ENCODE results near the gene CAMK4.

Gene CAMK4

GRCh38 chr5:111374380-111374779 is 150.2 kb downstream of the CAMK4 start:
- no peaks in the 10 kb centered on the region for H3K4me1 ChIP-seq (ENCODE audit: control insufficient read depth, insufficient read depth, low read length)
- no peak overlapping the region for H3K4me3 ChIP-seq (ENCODE audit: low read depth, low read length)
- POLR2A ChIA-PET, result no interaction called here
- no peak for TF ChIP-seq WT1 (tag by site-specific recombination; IDR thresholded peaks at IDR 0.05)
- TF ChIP-seq PRDM1 (tag by site-specific recombination; IDR thresholded peaks at IDR 0.05), result no peak
- no peak for TF ChIP-seq ZNF830 (tag by site-specific recombination; IDR thresholded peaks at IDR 0.05; ENCODE audit: low read depth)
- no peak for TF ChIP-seq ZNF548 (tag by site-specific recombination; IDR thresholded peaks at IDR 0.05)
- TF ChIP-seq ZNF549 (tag by site-specific recombination; IDR thresholded peaks at IDR 0.05), result no peak
- TF ChIP-seq ZNF677 (tag by site-specific recombination; IDR thresholded peaks at IDR 0.05), result no peak
- no peak for TF ChIP-seq SCRT2 (tag by site-specific recombination; IDR thresholded peaks at IDR 0.05)
- TF ChIP-seq ZNF433 (tag by site-specific recombination; IDR thresholded peaks at IDR 0.05; ENCODE audit: low read depth), result no peak
- no peak for TF ChIP-seq ZNF488 (tag by site-specific recombination; IDR thresholded peaks at IDR 0.05)
- TF ChIP-seq ZNF585B (tag by site-specific recombination; IDR thresholded peaks at IDR 0.05), result no peak
- no peak for TF ChIP-seq ZNF292 (tag by site-specific recombination; IDR thresholded peaks at IDR 0.05; ENCODE audit: borderline replicate concordance, low read depth)
- no peak for TF ChIP-seq ZNF10 (tag by site-specific recombination; IDR thresholded peaks at IDR 0.05)
- no peak for TF ChIP-seq ZBTB8A (tag by site-specific recombination; IDR thresholded peaks at IDR 0.05)
- no peak for TF ChIP-seq ZNF132 (tag by site-specific recombination; IDR thresholded peaks at IDR 0.05; ENCODE audit: borderline replicate concordance)
- no peak for TF ChIP-seq YY2 (tag by site-specific recombination; IDR thresholded peaks at IDR 0.05)
- no peak for TF ChIP-seq ZNF114 (tag by site-specific recombination; IDR thresholded peaks at IDR 0.05)
- no peak for TF ChIP-seq ZNF175 (tag by site-specific recombination; IDR thresholded peaks at IDR 0.05)
- TF ChIP-seq, protein P1, sequence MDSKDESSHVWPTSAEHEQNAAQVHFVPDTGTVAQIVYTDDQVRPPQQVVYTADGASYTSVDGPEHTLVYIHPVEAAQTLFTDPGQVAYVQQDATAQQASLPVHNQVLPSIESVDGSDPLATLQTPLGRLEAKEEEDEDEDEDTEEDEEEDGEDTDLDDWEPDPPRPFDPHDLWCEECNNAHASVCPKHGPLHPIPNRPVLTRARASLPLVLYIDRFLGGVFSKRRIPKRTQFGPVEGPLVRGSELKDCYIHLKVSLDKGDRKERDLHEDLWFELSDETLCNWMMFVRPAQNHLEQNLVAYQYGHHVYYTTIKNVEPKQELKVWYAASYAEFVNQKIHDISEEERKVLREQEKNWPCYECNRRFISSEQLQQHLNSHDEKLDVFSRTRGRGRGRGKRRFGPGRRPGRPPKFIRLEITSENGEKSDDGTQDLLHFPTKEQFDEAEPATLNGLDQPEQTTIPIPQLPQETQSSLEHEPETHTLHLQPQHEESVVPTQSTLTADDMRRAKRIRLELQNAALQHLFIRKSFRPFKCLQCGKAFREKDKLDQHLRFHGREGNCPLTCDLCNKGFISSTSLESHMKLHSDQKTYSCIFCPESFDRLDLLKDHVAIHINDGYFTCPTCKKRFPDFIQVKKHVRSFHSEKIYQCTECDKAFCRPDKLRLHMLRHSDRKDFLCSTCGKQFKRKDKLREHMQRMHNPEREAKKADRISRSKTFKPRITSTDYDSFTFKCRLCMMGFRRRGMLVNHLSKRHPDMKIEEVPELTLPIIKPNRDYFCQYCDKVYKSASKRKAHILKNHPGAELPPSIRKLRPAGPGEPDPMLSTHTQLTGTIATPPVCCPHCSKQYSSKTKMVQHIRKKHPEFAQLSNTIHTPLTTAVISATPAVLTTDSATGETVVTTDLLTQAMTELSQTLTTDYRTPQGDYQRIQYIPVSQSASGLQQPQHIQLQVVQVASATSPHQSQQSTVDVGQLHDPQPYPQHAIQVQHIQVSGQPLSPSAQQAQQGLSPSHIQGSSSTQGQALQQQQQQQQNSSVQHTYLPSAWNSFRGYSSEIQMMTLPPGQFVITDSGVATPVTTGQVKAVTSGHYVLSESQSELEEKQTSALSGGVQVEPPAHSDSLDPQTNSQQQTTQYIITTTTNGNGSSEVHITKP (tag by site-specific recombination; IDR thresholded peaks at IDR 0.05), result no peak
- no peak for TF ChIP-seq ZNF169 (tag by site-specific recombination; IDR thresholded peaks at IDR 0.05)
- H3K36me3 ChIP-seq (ENCODE audit: control insufficient read depth in 2 of 2, insufficient read depth in 1 of 2, low read length in 2 of 2), result no peaks in the 10 kb centered on the region
- no peaks in the 10 kb centered on the region for H3K9me3 ChIP-seq (ENCODE audit: control insufficient read depth, insufficient read depth, low read depth, low read length)
- CTCF ChIA-PET, result no interaction called here
- no peak overlapping the region for H3K27ac ChIP-seq (ENCODE audit: extremely low read depth, low read depth, low read length)

DNA sequence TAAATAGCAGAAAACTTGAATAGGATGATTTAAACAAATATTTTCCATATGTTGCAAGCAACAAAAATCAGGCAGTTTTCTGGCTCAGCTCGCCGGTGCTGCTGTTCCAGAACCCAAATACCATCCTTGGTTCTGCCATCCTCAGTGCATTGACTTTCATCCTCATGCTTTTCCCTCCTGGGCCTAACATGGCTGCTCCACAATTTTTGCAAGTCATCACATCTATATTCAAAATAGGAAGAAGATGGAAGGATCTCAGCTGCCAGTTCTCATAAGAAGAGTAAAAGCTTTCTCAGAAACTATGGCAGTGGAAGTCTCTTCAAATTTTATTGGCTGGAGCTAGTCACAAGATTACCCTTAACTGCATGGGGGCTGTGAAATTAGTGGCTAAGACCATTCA is 151.5 kb downstream of the CAMK4 start:
- TF ChIP-seq ZNF2 (tag by site-specific recombination; IDR thresholded peaks at IDR 0.05) (no peak), ZNF776 (tag by site-specific recombination; IDR thresholded peaks at IDR 0.05; ENCODE audit: borderline replicate concordance) (no peak), ZNF391 (tag by site-specific recombination; IDR thresholded peaks at IDR 0.05; ENCODE audit: borderline replicate concordance, low read depth) (no peak), ZNF624 (tag by site-specific recombination; IDR thresholded peaks at IDR 0.05) (no peak), ZNF292 (tag by site-specific recombination; IDR thresholded peaks at IDR 0.05; ENCODE audit: borderline replicate concordance, low read depth) (no peak)
- TF ChIP-seq, protein P2, sequence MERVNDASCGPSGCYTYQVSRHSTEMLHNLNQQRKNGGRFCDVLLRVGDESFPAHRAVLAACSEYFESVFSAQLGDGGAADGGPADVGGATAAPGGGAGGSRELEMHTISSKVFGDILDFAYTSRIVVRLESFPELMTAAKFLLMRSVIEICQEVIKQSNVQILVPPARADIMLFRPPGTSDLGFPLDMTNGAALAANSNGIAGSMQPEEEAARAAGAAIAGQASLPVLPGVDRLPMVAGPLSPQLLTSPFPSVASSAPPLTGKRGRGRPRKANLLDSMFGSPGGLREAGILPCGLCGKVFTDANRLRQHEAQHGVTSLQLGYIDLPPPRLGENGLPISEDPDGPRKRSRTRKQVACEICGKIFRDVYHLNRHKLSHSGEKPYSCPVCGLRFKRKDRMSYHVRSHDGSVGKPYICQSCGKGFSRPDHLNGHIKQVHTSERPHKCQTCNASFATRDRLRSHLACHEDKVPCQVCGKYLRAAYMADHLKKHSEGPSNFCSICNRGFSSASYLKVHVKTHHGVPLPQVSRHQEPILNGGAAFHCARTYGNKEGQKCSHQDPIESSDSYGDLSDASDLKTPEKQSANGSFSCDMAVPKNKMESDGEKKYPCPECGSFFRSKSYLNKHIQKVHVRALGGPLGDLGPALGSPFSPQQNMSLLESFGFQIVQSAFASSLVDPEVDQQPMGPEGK (tag by site-specific recombination; IDR thresholded peaks at IDR 0.05), result no peak
- H3K36me3 ChIP-seq (ENCODE audit: control insufficient read depth in 2 of 2, insufficient read depth in 1 of 2, low read length in 2 of 2), result no peaks in the 10 kb centered on the region
- no peak overlapping the region for H3K27ac ChIP-seq (ENCODE audit: extremely low read depth, low read depth, low read length)
- no peak overlapping the region for H3K4me3 ChIP-seq (ENCODE audit: low read depth, low read length)
- H3K4me1 ChIP-seq (ENCODE audit: control insufficient read depth, insufficient read depth, low read length), result no peaks in the 10 kb centered on the region
- H3K9me3 ChIP-seq (ENCODE audit: control insufficient read depth, insufficient read depth, low read depth, low read length), result no peaks in the 10 kb centered on the region
- ChIA-PET POLR2A (no interaction called here), CTCF (no interaction called here)

All from HEK293 (cell line).